ENCODE results near the gene RAB3B. TPM values are rescaled to one million over a fixed set of nuclear protein-coding genes. Genes with fewer than 3 reads are reported as not detected.

RAB3B gene
- total and polyA plus RNA-seq, 2 experiments from 2014 or later, result 9.7 to 24.7 TPM

GRCh38 chr1:51916587-51917405 is 73.7 kb downstream of the RAB3B start:
- H3K4me1 ChIP-seq (ENCODE audit: insufficient read depth), result no peaks in the 10 kb centered on the region
- H3K79me2 ChIP-seq, result no peaks in the 10 kb centered on the region
- no peak overlapping the region for H3K27ac ChIP-seq
- no peak overlapping the region for H2AFZ ChIP-seq
- no peak for DNase-seq (ENCODE audit: low spot score)
- no peak for TF ChIP-seq CTCF (IDR thresholded peaks at IDR 0.05; ENCODE audit: poor library complexity)
- TF ChIP-seq EZH2phosphoT487 (IDR thresholded peaks at IDR 0.05; ENCODE audit: low read depth, severe bottlenecking, unreplicated experiment), result no peak
- no peak for TF ChIP-seq EZH2 (IDR thresholded peaks at IDR 0.05; ENCODE audit: borderline replicate concordance)
- no peaks in the 10 kb centered on the region for H3K9me2 ChIP-seq (replicated peaks; ENCODE audit: insufficient read depth)
- H3K4me3 ChIP-seq, result no peak overlapping the region
- no peaks in the 10 kb centered on the region for H3K9me3 ChIP-seq (ENCODE audit: low read depth)
- H3K27me3 ChIP-seq, result peaks cover 5% of the 10 kb centered on the region
- H3K36me3 ChIP-seq (replicated peaks; ENCODE audit: insufficient read depth, low read depth), result no peaks in the 10 kb centered on the region
- H3K4me2 ChIP-seq, result no peak overlapping the region
- no peaks in the 10 kb centered on the region for H4K20me1 ChIP-seq (ENCODE audit: insufficient read depth, poor library complexity, severe bottlenecking)
- 80% methylated on average over 5 of the region's 5 CpGs for WGBS (ENCODE audit: low lambda C conversion rate, missing lambda C conversion rate)

GRCh38 chr1:51915951-51916350 is 74.5 kb downstream of the RAB3B start:
- Histone ChIP-seq H3K36me3 (replicated peaks; ENCODE audit: insufficient read depth, low read depth) (no peaks in the 10 kb centered on the region), H3K4me1 (ENCODE audit: insufficient read depth) (no peaks in the 10 kb centered on the region), H2AFZ (no peak overlapping the region), H3K9me2 (replicated peaks; ENCODE audit: insufficient read depth) (no peaks in the 10 kb centered on the region), H3K4me2 (no peak overlapping the region), H4K20me1 (ENCODE audit: insufficient read depth, poor library complexity, severe bottlenecking) (no peaks in the 10 kb centered on the region), H3K27me3 (peaks cover 5% of the 10 kb centered on the region), H3K79me2 (no peaks in the 10 kb centered on the region), H3K27ac (no peak overlapping the region), H3K9me3 (ENCODE audit: low read depth) (no peaks in the 10 kb centered on the region), H3K4me3 (no peak overlapping the region)
- 86% methylated on average over 3 of the region's 3 CpGs for WGBS (ENCODE audit: low lambda C conversion rate, missing lambda C conversion rate)
- no peak for TF ChIP-seq EZH2 (IDR thresholded peaks at IDR 0.05; ENCODE audit: borderline replicate concordance)
- no peak for TF ChIP-seq CTCF (IDR thresholded peaks at IDR 0.05; ENCODE audit: poor library complexity)
- TF ChIP-seq EZH2phosphoT487 (IDR thresholded peaks at IDR 0.05; ENCODE audit: low read depth, severe bottlenecking, unreplicated experiment), result no peak
- no peak for DNase-seq (ENCODE audit: low spot score)

- 71% methylated on average over 7 of the region's 7 CpGs for WGBS (ENCODE audit: low lambda C conversion rate, missing lambda C conversion rate)
- no peaks in the 10 kb centered on the region for H4K20me1 ChIP-seq (ENCODE audit: insufficient read depth, poor library complexity, severe bottlenecking)
Observed at GRCh38 chr1:51912881-51913280, 77.6 kb downstream of the RAB3B start.

More at GRCh38 chr1:51912881-51913280, 77.6 kb downstream of the RAB3B start:
- no peaks in the 10 kb centered on the region for H3K9me3 ChIP-seq (ENCODE audit: low read depth)
- H3K4me2 ChIP-seq, result no peak overlapping the region
- H3K79me2 ChIP-seq, result no peaks in the 10 kb centered on the region
- no peaks in the 10 kb centered on the region for H3K9me2 ChIP-seq (replicated peaks; ENCODE audit: insufficient read depth)
- H3K36me3 ChIP-seq (replicated peaks; ENCODE audit: insufficient read depth, low read depth), result no peaks in the 10 kb centered on the region
- DNase-seq (ENCODE audit: low spot score), result no peak
- no peak overlapping the region for H2AFZ ChIP-seq
- H3K4me3 ChIP-seq, result no peak overlapping the region
- no peaks in the 10 kb centered on the region for H3K4me1 ChIP-seq (ENCODE audit: insufficient read depth)
- peaks cover 5% of the 10 kb centered on the region for H3K27me3 ChIP-seq
- no peak for TF ChIP-seq CTCF (IDR thresholded peaks at IDR 0.05; ENCODE audit: poor library complexity)
- TF ChIP-seq EZH2 (IDR thresholded peaks at IDR 0.05; ENCODE audit: borderline replicate concordance), result no peak
- H3K27ac ChIP-seq, result no peak overlapping the region
